HUES64 (cell line): ENCODE measurements around the gene TTC32.
"Not testable (repeated sequence)": the region's sequence is repeated elsewhere in the genome, so short reads cannot be mapped to it uniquely, and the experiment has no call there.

Experiments
- H3K27ac ChIP-seq: 2 replicates; pipeline ENCODE4 v1.7.0; 2013; ENCODE audit warnings: low read depth, low read length, inconsistent platforms
- H3K27me3 ChIP-seq: 2 replicates; pipeline ENCODE4 v1.6.1; 2013; ENCODE audit warnings: mild to moderate bottlenecking, low read length; ENCODE audit not compliant: insufficient read depth
- H3K36me3 ChIP-seq: 2 replicates; pipeline ENCODE4 v1.6.1; 2013; ENCODE audit warnings: mild to moderate bottlenecking, low read length; ENCODE audit not compliant: insufficient read depth
- H3K4me1 ChIP-seq: 2 replicates; pipeline ENCODE4 v1.6.1; 2013; ENCODE audit warnings: mild to moderate bottlenecking, low read length, moderate library complexity; ENCODE audit not compliant: insufficient read depth
- H3K4me3 ChIP-seq: 2 replicates; pipeline ENCODE4 v1.5.1; 2013; ENCODE audit warnings: mild to moderate bottlenecking, low read length, moderate library complexity
- H3K9ac ChIP-seq: 2 replicates; pipeline ENCODE4 v1.6.1; 2013; ENCODE audit warnings: mild to moderate bottlenecking, low read depth, low read length
- H3K9me3 ChIP-seq: 2 replicates; pipeline ENCODE4 v1.6.1; 2013; ENCODE audit warnings: low read depth, low read length; ENCODE audit not compliant: insufficient read depth
- WGBS: fragments of 150-250, 120-280 bp; methylation state at CpG from one replicate; pipeline ENCODE4 v1.1.7; 2013; ENCODE audit warnings: missing lambda C conversion rate; 5-methylcytosine and 5-hydroxymethylcytosine counted together

The TTC32 gene

GRCh38 chr2:19897623-19898245 is 4.0 kb downstream of the TTC32 start:
- WGBS: 93% methylated on average over 5 of the region's 5 CpGs
- Histone ChIP-seq H3K9ac (no peak overlapping the region), H3K27ac (no peak overlapping the region), H3K9me3 (no peaks in the 10 kb centered on the region), H3K4me3 (no peak overlapping the region), H3K36me3 (no peaks in the 10 kb centered on the region), H3K27me3 (no peaks in the 10 kb centered on the region), H3K4me1 (peaks cover 11% of the 10 kb centered on the region)

GRCh38 chr2:19895535-19895934 is 6.2 kb downstream of the TTC32 start:
- H3K27me3 ChIP-seq: no peaks in the 10 kb centered on the region
- H3K4me3 ChIP-seq: no peak overlapping the region
- H3K9ac ChIP-seq: no peak overlapping the region
- peaks cover 6% of the 10 kb centered on the region for H3K4me1 ChIP-seq
- over 99% methylated on average over 3 of the region's 3 CpGs for WGBS
- H3K9me3 ChIP-seq: no peaks in the 10 kb centered on the region
- H3K36me3 ChIP-seq: no peaks in the 10 kb centered on the region
- no peak overlapping the region for H3K27ac ChIP-seq

GRCh38 chr2:19894134-19894792 is 7.5 kb downstream of the TTC32 start:
- Histone ChIP-seq H3K27ac (no peak overlapping the region), H3K4me1 (no peaks in the 10 kb centered on the region), H3K27me3 (no peaks in the 10 kb centered on the region), H3K9ac (no peak overlapping the region), H3K9me3 (no peaks in the 10 kb centered on the region), H3K36me3 (no peaks in the 10 kb centered on the region), H3K4me3 (no peak overlapping the region)
- 92% methylated on average over 4 of the region's 4 CpGs for WGBS

- Histone ChIP-seq H3K27me3 (no peaks in the 10 kb centered on the region), H3K4me3 (no peak overlapping the region), H3K36me3 (no peaks in the 10 kb centered on the region), H3K9me3 (no peaks in the 10 kb centered on the region), H3K27ac (no peak overlapping the region), H3K9ac (no peak overlapping the region), H3K4me1 (no peaks in the 10 kb centered on the region)
- 95% methylated on average over 4 of the region's 4 CpGs for WGBS
Observed at GRCh38 chr2:19893520-19894133, 8.2 kb downstream of the TTC32 start.

- not testable (repeated sequence) for H3K4me1 ChIP-seq, H3K9me3 ChIP-seq, H3K27ac ChIP-seq, H3K27me3 ChIP-seq, H3K9ac ChIP-seq, H3K36me3 ChIP-seq, H3K4me3 ChIP-seq
- WGBS: 85% methylated on average over 4 of the region's 4 CpGs
Observed at GRCh38 chr2:19891971-19892370, 9.8 kb downstream of the TTC32 start.

- Histone ChIP-seq H3K4me3 (no peak overlapping the region), H3K27me3 (no peaks in the 10 kb centered on the region), H3K4me1 (no peaks in the 10 kb centered on the region), H3K9me3 (no peaks in the 10 kb centered on the region), H3K9ac (no peak overlapping the region), H3K27ac (no peak overlapping the region), H3K36me3 (no peaks in the 10 kb centered on the region)
- 84% methylated on average over 3 of the region's 3 CpGs for WGBS
Observed at GRCh38 chr2:19890104-19890503, 11.7 kb downstream of the TTC32 start.

GRCh38 chr2:19888831-19889230 is 13.0 kb downstream of the TTC32 start:
- H3K9me3 ChIP-seq: no peaks in the 10 kb centered on the region
- H3K4me3 ChIP-seq: no peak overlapping the region
- H3K4me1 ChIP-seq: no peaks in the 10 kb centered on the region
- WGBS: 95% methylated on average over 4 of the region's 4 CpGs
- no peaks in the 10 kb centered on the region for H3K27me3 ChIP-seq
- no peak overlapping the region for H3K9ac ChIP-seq
- H3K27ac ChIP-seq: no peak overlapping the region
- no peaks in the 10 kb centered on the region for H3K36me3 ChIP-seq

GRCh38 chr2:19887510-19887909 is 14.3 kb downstream of the TTC32 start:
- Histone ChIP-seq H3K27ac (no peak overlapping the region), H3K9ac (no peak overlapping the region), H3K36me3 (no peaks in the 10 kb centered on the region), H3K27me3 (no peaks in the 10 kb centered on the region), H3K9me3 (no peaks in the 10 kb centered on the region), H3K4me3 (no peak overlapping the region), H3K4me1 (no peaks in the 10 kb centered on the region)
- 94% methylated on average over 7 of the region's 7 CpGs for WGBS

- H3K9me3 ChIP-seq: no peaks in the 10 kb centered on the region
- H3K36me3 ChIP-seq: no peaks in the 10 kb centered on the region
- no peak overlapping the region for H3K27ac ChIP-seq
- WGBS: 83% methylated on average over 11 of the region's 11 CpGs
- no peaks in the 10 kb centered on the region for H3K27me3 ChIP-seq
- H3K4me3 ChIP-seq: no peak overlapping the region
- no peaks in the 10 kb centered on the region for H3K4me1 ChIP-seq
- no peak overlapping the region for H3K9ac ChIP-seq
Observed at GRCh38 chr2:19886261-19886660, 15.5 kb downstream of the TTC32 start.

GRCh38 chr2:19885791-19886190 is 16.0 kb downstream of the TTC32 start:
- Histone ChIP-seq H3K4me1 (no peaks in the 10 kb centered on the region), H3K9me3 (no peaks in the 10 kb centered on the region), H3K4me3 (no peak overlapping the region), H3K9ac (no peak overlapping the region), H3K36me3 (no peaks in the 10 kb centered on the region), H3K27ac (no peak overlapping the region), H3K27me3 (no peaks in the 10 kb centered on the region)
- WGBS: 78% methylated on average over 6 of the region's 7 CpGs

GRCh38 chr2:19883971-19884720 is 17.6 kb downstream of the TTC32 start:
- no peak overlapping the region for H3K27ac ChIP-seq
- 93% methylated on average over 8 of the region's 8 CpGs for WGBS
- H3K27me3 ChIP-seq: no peaks in the 10 kb centered on the region
- no peaks in the 10 kb centered on the region for H3K9me3 ChIP-seq
- H3K4me1 ChIP-seq: no peaks in the 10 kb centered on the region
- no peak overlapping the region for H3K4me3 ChIP-seq
- H3K36me3 ChIP-seq: no peaks in the 10 kb centered on the region
- H3K9ac ChIP-seq: no peak overlapping the region
